ENCODE data around the gene NTNG2. TPM values are rescaled to one million over a fixed set of nuclear protein-coding genes. Genes with fewer than 3 reads are reported as not detected.

Gene NTNG2
- total RNA-seq, 2 experiments from 2014 or later = 10.9 to 15.6 TPM

DNA sequence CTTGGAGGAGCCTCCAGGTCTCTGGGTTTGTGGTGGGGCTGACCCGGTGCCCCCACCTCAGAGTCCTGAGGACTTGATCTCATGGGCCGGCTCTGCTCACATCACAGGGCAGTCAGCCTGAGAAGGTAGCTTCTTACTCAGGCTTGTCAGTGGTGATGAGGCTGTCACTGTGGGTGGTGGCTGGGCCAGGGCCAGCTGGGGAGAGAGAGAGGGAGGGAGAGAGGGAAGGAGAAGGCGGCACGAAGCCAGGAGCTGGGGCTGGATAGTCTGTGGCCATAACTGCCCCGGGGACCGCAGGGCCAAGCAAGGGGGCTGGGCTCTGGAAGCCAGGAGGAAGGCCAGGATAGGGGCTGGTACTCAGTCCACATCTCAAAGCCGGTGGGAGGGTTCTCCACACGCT lies 6.5 kb downstream of the NTNG2 start:
- Mint-ChIP-seq H3K27me3 (peaks cover 29% of the 10 kb centered on the region), H3K36me3 (peaks cover 2% of the 10 kb centered on the region), H3K4me1 (no peaks in the 10 kb centered on the region), H3K9me3 (no peaks in the 10 kb centered on the region), H3K4me3 (no peak overlapping the region), H3K27ac (no peak overlapping the region)
- no peak for DNase-seq
- POLR2A ChIA-PET = interaction anchor here (1.1 kb wide), 1 partner anchor 73 kb away, joined by 3 read pairs; no protein-coding TSS in a partner anchor
- ATAC-seq (ENCODE audit: low read depth) = no peak

GRCh38 chr9:132168851-132169250 lies 7.0 kb downstream of the NTNG2 start:
- Mint-ChIP-seq H3K4me1 (no peaks in the 10 kb centered on the region), H3K27me3 (peaks cover 26% of the 10 kb centered on the region), H3K27ac (no peak overlapping the region), H3K4me3 (no peak overlapping the region), H3K36me3 (peaks cover 1% of the 10 kb centered on the region), H3K9me3 (no peaks in the 10 kb centered on the region)
- no peak for DNase-seq
- POLR2A ChIA-PET = no interaction called here
- no peak for ATAC-seq (ENCODE audit: low read depth)

DNA sequence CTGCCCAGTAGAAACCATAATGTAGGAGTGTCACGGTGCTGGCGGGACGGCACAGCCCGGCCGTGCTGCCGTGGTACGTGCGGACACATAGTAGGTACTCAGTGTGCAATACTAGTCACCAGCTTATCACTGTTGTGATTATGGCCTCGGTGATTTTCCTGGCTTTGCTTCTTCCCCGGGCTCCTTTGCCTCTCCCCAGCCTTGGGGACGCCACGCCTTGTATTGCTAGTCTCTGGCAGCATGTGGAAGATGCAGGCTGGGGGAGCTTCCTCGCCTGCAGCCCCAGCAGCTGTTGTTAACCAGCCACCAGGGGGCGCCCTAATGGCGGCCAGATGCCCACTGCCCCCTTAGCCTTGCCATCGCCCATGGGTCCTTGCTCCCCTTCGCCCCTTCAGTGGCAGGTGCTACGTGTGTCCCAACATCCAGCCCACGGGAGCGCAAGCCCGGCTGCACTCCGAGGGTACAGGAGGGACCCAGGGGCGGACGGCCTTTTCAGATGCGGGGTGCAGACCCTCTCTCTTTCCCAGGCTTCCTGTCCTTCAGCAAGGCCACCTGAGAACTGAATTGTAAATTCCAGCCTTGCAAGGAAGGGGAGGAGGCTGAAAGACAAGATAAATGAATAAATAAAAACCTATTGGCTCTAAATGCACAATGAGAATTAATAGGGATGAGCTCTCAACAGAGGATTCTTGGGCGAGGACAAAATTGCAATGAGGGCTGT lies 8.0 kb downstream of the NTNG2 start:
- H3K9me3 Mint-ChIP-seq = no peaks in the 10 kb centered on the region
- no peak overlapping the region for H3K27ac Mint-ChIP-seq
- ATAC-seq (ENCODE audit: low read depth) = peak; percentile 72
- no peak overlapping the region for H3K4me3 Mint-ChIP-seq
- POLR2A ChIA-PET = interaction anchor here (1.0 kb wide), 1 partner anchor 67 kb away, joined by 3 read pairs; no protein-coding TSS in a partner anchor
- H3K27me3 Mint-ChIP-seq = peaks cover 17% of the 10 kb centered on the region
- no peaks in the 10 kb centered on the region for H3K36me3 Mint-ChIP-seq
- no peaks in the 10 kb centered on the region for H3K4me1 Mint-ChIP-seq
- peak; percentile 76 for DNase-seq

DNA sequence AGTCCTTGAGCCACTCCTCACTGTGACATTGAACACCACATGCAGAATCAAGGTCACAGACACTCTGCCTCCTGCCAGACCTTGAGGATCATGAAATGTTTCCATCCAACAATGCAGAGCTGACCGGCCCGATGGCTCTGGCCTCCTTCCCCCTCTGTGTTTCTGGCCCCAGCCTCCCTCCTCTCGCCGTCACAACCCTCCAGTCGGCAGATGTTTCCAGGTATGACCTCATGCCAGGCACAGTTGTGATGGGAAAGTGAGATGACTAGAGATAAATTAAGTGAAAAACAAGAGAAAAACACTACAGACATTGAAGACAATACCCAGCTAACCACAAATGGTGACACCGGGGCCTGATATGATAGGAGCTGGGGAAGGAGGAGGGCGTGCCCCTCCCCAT lies 9.8 kb downstream of the NTNG2 start:
- POLR2A ChIA-PET = no interaction called here
- H3K36me3 Mint-ChIP-seq = no peaks in the 10 kb centered on the region
- H3K9me3 Mint-ChIP-seq = no peaks in the 10 kb centered on the region
- H3K4me3 Mint-ChIP-seq = no peak overlapping the region
- no peak overlapping the region for H3K27ac Mint-ChIP-seq
- H3K4me1 Mint-ChIP-seq = no peaks in the 10 kb centered on the region
- ATAC-seq (ENCODE audit: low read depth) (no peak), DNase-seq (no peak)
- peaks cover 3% of the 10 kb centered on the region for H3K27me3 Mint-ChIP-seq

- ATAC-seq (ENCODE audit: low read depth) (no peak), DNase-seq (no peak)
- Mint-ChIP-seq H3K36me3 (no peaks in the 10 kb centered on the region), H3K4me1 (no peaks in the 10 kb centered on the region), H3K9me3 (no peaks in the 10 kb centered on the region), H3K27ac (no peak overlapping the region), H3K27me3 (no peaks in the 10 kb centered on the region), H3K4me3 (no peak overlapping the region)
- POLR2A ChIA-PET = no interaction called here
Measured at GRCh38 chr9:132172185-132172584, 10.3 kb downstream of the NTNG2 start.

DNA sequence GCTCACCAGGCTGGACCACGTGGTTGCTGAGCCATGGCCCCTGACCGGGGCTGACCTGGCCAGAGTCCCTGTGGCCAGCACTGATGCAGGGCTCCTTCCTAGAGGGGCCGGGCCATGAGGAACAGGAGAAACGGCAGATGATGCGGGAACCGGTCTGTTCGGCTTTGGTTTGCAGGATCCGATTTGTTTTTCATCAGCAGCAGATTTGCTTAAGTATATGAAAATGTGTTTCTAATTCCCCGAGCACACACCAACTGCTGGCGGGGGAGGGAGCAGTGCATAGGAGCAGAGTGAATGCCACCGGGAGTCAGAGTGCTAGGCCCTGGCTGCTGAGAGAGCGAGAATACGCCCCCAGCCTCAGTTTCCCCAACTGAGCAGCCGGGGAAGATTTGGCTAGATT lies 13.6 kb downstream of the NTNG2 start:
- ATAC-seq (ENCODE audit: low read depth) = no peak
- Mint-ChIP-seq H3K27ac (no peak overlapping the region), H3K9me3 (no peaks in the 10 kb centered on the region)

DNA sequence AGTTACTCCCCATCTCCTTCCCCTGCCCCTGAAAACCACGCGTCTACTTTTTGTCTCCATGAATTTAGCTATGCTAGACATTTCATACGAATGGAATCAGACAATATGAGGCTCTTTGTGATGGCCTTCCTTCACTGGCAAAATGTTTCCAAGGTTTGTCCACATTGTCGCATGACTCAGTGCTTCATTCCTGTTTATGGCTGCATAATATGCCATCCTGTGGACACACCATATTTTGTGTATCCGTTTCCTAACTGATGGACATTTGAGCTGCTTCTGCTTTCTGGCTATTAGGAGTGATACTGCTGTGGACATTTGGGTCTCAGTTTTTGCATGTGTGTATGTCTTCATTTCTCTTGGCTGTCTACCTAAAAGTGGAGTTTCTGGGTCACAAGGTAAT lies 14.5 kb downstream of the NTNG2 start:
- POLR2A ChIA-PET = no interaction called here
- H3K4me3 Mint-ChIP-seq = no peak overlapping the region
- peaks cover 2% of the 10 kb centered on the region for H3K27me3 Mint-ChIP-seq
- H3K4me1 Mint-ChIP-seq = no peaks in the 10 kb centered on the region
- no peak for ATAC-seq (ENCODE audit: low read depth)
- H3K27ac Mint-ChIP-seq = no peak overlapping the region
- DNase-seq = no peak
- no peaks in the 10 kb centered on the region for H3K36me3 Mint-ChIP-seq
- H3K9me3 Mint-ChIP-seq = no peaks in the 10 kb centered on the region

More for the DNA sequence above, 13.6 kb downstream of the NTNG2 start:
- Mint-ChIP-seq H3K4me3 (no peak overlapping the region), H3K4me1 (no peaks in the 10 kb centered on the region), H3K27me3 (peaks cover under 1% of the 10 kb centered on the region), H3K36me3 (no peaks in the 10 kb centered on the region)
- DNase-seq = no peak
- POLR2A ChIA-PET = no interaction called here

- H3K4me3 Mint-ChIP-seq = no peak overlapping the region
- no peaks in the 10 kb centered on the region for H3K4me1 Mint-ChIP-seq
- no peak for DNase-seq
- peaks cover 18% of the 10 kb centered on the region for H3K27me3 Mint-ChIP-seq
- H3K9me3 Mint-ChIP-seq = no peaks in the 10 kb centered on the region
- H3K36me3 Mint-ChIP-seq = no peaks in the 10 kb centered on the region
- no peak overlapping the region for H3K27ac Mint-ChIP-seq
- POLR2A ChIA-PET = no interaction called here
- no peak for ATAC-seq (ENCODE audit: low read depth)
Measured at GRCh38 chr9:132181796-132182313, 20.0 kb downstream of the NTNG2 start.

DNA sequence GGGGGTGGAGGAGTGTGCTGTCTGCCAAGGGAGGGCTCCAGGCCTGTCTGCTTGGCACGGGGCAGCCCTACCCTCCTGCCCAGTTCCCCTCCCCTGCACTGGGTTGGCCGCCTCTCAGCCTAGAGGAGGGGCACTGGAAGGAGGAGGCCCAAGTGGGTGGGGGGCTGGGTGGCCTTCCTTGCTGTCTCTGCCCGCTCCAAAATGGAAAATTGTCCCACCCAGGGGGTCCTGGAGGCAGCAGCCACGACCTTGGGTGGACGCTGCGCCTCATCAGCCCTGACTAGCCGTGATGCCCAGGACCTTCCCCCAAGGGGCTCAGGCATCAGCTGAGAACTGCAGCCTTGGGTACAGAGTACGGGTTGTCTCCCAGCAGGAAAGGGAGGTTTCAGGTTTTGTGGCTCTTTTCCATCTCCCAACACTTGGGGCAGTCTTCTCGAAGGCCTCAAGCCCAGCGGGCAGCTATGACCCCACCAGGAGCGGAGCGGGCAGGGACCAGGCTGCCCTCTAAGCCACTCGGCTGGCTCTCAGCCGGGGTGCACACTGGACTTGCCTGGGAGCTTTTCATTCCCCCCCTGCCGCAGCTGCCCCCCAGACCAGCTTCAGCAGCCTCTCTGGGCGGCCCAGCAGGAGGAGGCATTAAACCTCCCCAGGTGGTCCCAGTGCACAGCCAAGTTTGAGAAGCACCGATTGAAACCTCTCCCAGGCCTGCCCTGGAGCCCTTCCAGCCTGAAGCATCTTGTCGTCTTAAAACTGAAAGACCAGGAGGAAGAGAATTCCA lies 20.6 kb downstream of the NTNG2 start:
- DNase-seq (no peak), ATAC-seq (ENCODE audit: low read depth) (no peak)
- no peaks in the 10 kb centered on the region for H3K9me3 Mint-ChIP-seq
- no peak overlapping the region for H3K4me3 Mint-ChIP-seq
- POLR2A ChIA-PET = no interaction called here
- no peaks in the 10 kb centered on the region for H3K36me3 Mint-ChIP-seq
- H3K4me1 Mint-ChIP-seq = no peaks in the 10 kb centered on the region
- peaks cover 18% of the 10 kb centered on the region for H3K27me3 Mint-ChIP-seq
- no peak overlapping the region for H3K27ac Mint-ChIP-seq

DNA sequence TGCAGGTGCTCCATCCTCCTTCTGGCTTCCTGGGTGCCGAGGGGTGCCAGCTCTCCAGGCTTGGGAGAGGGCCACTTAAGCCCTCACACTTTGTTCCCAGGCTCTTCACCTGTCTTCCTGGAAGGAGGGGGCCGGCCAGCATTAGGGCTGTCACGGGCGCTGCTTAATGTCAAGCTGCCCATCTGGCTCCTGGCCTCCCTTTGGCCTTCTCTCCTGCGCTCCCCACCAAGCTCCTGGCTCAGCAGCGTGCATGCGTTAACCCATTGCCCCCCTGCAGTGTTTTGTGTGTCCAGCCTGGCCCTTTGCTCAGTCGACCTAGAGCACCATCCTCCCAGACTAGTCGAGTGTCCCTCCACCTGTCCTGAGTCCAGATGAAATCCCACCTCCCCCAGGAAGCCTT lies 21.3 kb downstream of the NTNG2 start:
- ATAC-seq (ENCODE audit: low read depth) (no peak), DNase-seq (no peak)
- Mint-ChIP-seq H3K4me3 (no peak overlapping the region), H3K27me3 (peaks cover 18% of the 10 kb centered on the region), H3K4me1 (no peaks in the 10 kb centered on the region), H3K36me3 (no peaks in the 10 kb centered on the region), H3K9me3 (no peaks in the 10 kb centered on the region), H3K27ac (no peak overlapping the region)
- POLR2A ChIA-PET = no interaction called here

GRCh38 chr9:132183715-132184114 lies 21.9 kb downstream of the NTNG2 start:
- POLR2A ChIA-PET = no interaction called here
- DNase-seq (no peak), ATAC-seq (ENCODE audit: low read depth) (no peak)
- H3K27ac Mint-ChIP-seq = no peak overlapping the region
- no peaks in the 10 kb centered on the region for H3K36me3 Mint-ChIP-seq
- H3K27me3 Mint-ChIP-seq = peaks cover 18% of the 10 kb centered on the region
- H3K4me1 Mint-ChIP-seq = no peaks in the 10 kb centered on the region
- no peaks in the 10 kb centered on the region for H3K9me3 Mint-ChIP-seq
- H3K4me3 Mint-ChIP-seq = no peak overlapping the region

DNA sequence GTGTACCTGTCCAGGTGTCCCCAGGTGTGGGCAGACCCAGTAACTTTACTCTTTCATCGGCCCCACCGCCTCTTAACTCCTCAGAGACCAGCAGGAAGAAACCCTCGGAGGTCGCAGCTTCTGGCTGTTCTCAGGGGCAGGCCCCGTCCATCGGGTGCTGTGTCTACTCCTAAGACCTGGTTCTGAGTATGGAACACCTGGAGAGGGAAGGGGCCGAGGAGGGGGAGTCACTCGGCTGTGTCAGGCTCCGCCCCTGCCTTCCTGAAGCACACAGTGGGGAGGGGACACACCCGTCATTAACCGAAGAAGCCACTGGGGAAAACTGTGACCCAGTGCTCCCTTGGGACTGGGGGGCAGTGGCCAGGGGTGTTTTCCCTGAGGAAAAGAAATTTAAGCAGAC lies 22.3 kb downstream of the NTNG2 start:
- POLR2A ChIA-PET = no interaction called here
- Mint-ChIP-seq H3K4me1 (no peaks in the 10 kb centered on the region), H3K27ac (no peak overlapping the region), H3K36me3 (no peaks in the 10 kb centered on the region), H3K27me3 (peaks cover 18% of the 10 kb centered on the region), H3K9me3 (no peaks in the 10 kb centered on the region), H3K4me3 (no peak overlapping the region)
- ATAC-seq (ENCODE audit: low read depth) = no peak
- DNase-seq = no peak

- ATAC-seq (ENCODE audit: low read depth) (no peak), DNase-seq (no peak)
- peaks cover 18% of the 10 kb centered on the region for H3K27me3 Mint-ChIP-seq
- no peaks in the 10 kb centered on the region for H3K4me1 Mint-ChIP-seq
- H3K36me3 Mint-ChIP-seq = no peaks in the 10 kb centered on the region
- H3K9me3 Mint-ChIP-seq = no peaks in the 10 kb centered on the region
- H3K27ac Mint-ChIP-seq = no peak overlapping the region
- H3K4me3 Mint-ChIP-seq = no peak overlapping the region
- POLR2A ChIA-PET = interaction anchor here (0.6 to 1.1 kb wide), 2 partner anchors 37 to 56 kb away, joined by 3 to 4 read pairs; no protein-coding TSS in a partner anchor
Measured at GRCh38 chr9:132185073-132186009, 23.5 kb downstream of the NTNG2 start.
